ENCODE measurements around the gene TECTB.

TECTB gene

DNA sequence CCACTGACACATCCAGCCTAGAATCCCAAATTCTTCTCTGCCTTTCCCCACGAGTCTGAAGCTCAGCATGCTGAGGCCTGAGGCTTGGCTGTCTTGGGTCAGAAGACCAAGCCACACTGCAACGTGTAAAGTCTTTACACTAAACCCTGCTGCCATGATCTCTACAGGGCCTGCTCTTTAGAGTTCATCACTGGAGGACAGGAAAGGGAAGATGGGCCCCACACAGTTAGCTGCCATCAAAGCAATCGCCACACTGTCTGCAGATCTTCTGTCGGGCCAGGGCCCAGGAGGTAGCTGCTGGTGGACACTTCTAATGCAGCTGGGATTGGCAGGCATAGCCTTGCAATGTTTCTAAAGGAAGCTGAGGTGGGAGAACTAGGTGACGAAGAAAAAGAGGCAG lies 8.4 kb upstream of the TECTB start:
- H3K27me3 ChIP-seq (ENCODE audit: insufficient read depth, low read depth, severe bottlenecking) = no peaks in the 10 kb centered on the region
- no peak overlapping the region for H3K27ac ChIP-seq
- no peak overlapping the region for H3K4me3 ChIP-seq (ENCODE audit: low read depth, low read length)
- H3K36me3 ChIP-seq = no peaks in the 10 kb centered on the region
- DNase-seq = no peak
- no peaks in the 10 kb centered on the region for H3K9me3 ChIP-seq (ENCODE audit: severe bottlenecking)
- TF ChIP-seq CTCF (IDR thresholded peaks at IDR 0.05; ENCODE audit: low read depth, low read length) = no peak

GRCh38 chr10:112275512-112276245 lies 7.5 kb upstream of the TECTB start:
- no peak for DNase-seq
- Histone ChIP-seq H3K36me3 (no peaks in the 10 kb centered on the region), H3K4me3 (ENCODE audit: low read depth, low read length) (no peak overlapping the region), H3K9me3 (ENCODE audit: severe bottlenecking) (no peaks in the 10 kb centered on the region), H3K27me3 (ENCODE audit: insufficient read depth, low read depth, severe bottlenecking) (no peaks in the 10 kb centered on the region), H3K27ac (no peak overlapping the region)
- no peak for TF ChIP-seq CTCF (IDR thresholded peaks at IDR 0.05; ENCODE audit: low read depth, low read length)

DNA sequence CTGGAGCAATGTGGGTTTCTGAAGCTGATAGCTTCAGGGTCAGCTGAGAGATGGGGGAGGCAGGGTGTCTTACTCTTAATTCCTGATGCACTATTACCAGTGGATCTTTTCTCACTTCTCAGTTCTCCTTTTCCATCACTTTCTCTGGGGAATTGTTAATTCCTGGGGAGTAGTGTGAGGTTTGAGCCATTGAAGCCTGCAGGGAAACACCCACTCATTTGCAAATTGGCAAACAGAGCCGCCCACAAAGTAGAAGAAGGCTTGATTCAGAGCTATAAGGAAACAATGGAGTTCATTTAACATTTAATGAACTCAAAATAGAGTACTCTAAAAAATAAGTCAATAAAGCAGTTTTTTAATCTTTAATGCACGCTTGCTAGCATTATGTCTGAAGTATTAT lies 4.3 kb upstream of the TECTB start:
- H3K4me3 ChIP-seq (ENCODE audit: low read depth, low read length) = no peak overlapping the region
- no peak overlapping the region for H3K27ac ChIP-seq
- H3K36me3 ChIP-seq = no peaks in the 10 kb centered on the region
- DNase-seq = no peak
- no peaks in the 10 kb centered on the region for H3K27me3 ChIP-seq (ENCODE audit: insufficient read depth, low read depth, severe bottlenecking)
- TF ChIP-seq CTCF (IDR thresholded peaks at IDR 0.05; ENCODE audit: low read depth, low read length) = no peak
- no peaks in the 10 kb centered on the region for H3K9me3 ChIP-seq (ENCODE audit: severe bottlenecking)

GRCh38 chr10:112279433-112279832 lies 3.8 kb upstream of the TECTB start:
- DNase-seq = no peak
- no peak for TF ChIP-seq CTCF (IDR thresholded peaks at IDR 0.05; ENCODE audit: low read depth, low read length)
- no peak overlapping the region for H3K4me3 ChIP-seq (ENCODE audit: low read depth, low read length)
- H3K36me3 ChIP-seq = no peaks in the 10 kb centered on the region
- no peak overlapping the region for H3K27ac ChIP-seq
- no peaks in the 10 kb centered on the region for H3K9me3 ChIP-seq (ENCODE audit: severe bottlenecking)
- no peaks in the 10 kb centered on the region for H3K27me3 ChIP-seq (ENCODE audit: insufficient read depth, low read depth, severe bottlenecking)

GRCh38 chr10:112280205-112280921 lies 2.8 kb upstream of the TECTB start:
- Histone ChIP-seq H3K36me3 (no peaks in the 10 kb centered on the region), H3K4me3 (ENCODE audit: low read depth, low read length) (no peak overlapping the region), H3K27ac (no peak overlapping the region), H3K27me3 (ENCODE audit: insufficient read depth, low read depth, severe bottlenecking) (no peaks in the 10 kb centered on the region), H3K9me3 (ENCODE audit: severe bottlenecking) (no peaks in the 10 kb centered on the region)
- no peak for TF ChIP-seq CTCF (IDR thresholded peaks at IDR 0.05; ENCODE audit: low read depth, low read length)
- no peak for DNase-seq

Data from WERI-Rb-1 (cell line).